KOPT-K1 (cell line): ENCODE measurements around the gene NFS1.
"Not testable (repeated sequence)": the region's sequence is repeated elsewhere in the genome, so short reads cannot be mapped to it uniquely, and the experiment has no call there.

ENCODE experiments used
- H3K27ac ChIP-seq: fragments of 200-600 bp; sonication (generic); 2 replicates; pipeline ENCODE4 v1.5.1; 2016; ENCODE audit warnings: antibody characterized with exemption, mild to moderate bottlenecking, low read depth, low read length; ENCODE audit not compliant: poor library complexity, severe bottlenecking
- H3K36me3 ChIP-seq: fragments of 200-600 bp; sonication (generic); 2 replicates; pipeline ENCODE4 v1.5.1; 2017; ENCODE audit warnings: antibody characterized with exemption, mild to moderate bottlenecking, low read length, moderate library complexity; ENCODE audit not compliant: insufficient read depth
- H3K9me3 ChIP-seq: fragments of 200-600 bp; sonication (generic); 2 replicates; pipeline ENCODE4 v1.5.1; 2017; ENCODE audit warnings: antibody characterized with exemption, low read length, mild to moderate bottlenecking; ENCODE audit not compliant: insufficient read depth, poor library complexity, severe bottlenecking

Gene NFS1

DNA sequence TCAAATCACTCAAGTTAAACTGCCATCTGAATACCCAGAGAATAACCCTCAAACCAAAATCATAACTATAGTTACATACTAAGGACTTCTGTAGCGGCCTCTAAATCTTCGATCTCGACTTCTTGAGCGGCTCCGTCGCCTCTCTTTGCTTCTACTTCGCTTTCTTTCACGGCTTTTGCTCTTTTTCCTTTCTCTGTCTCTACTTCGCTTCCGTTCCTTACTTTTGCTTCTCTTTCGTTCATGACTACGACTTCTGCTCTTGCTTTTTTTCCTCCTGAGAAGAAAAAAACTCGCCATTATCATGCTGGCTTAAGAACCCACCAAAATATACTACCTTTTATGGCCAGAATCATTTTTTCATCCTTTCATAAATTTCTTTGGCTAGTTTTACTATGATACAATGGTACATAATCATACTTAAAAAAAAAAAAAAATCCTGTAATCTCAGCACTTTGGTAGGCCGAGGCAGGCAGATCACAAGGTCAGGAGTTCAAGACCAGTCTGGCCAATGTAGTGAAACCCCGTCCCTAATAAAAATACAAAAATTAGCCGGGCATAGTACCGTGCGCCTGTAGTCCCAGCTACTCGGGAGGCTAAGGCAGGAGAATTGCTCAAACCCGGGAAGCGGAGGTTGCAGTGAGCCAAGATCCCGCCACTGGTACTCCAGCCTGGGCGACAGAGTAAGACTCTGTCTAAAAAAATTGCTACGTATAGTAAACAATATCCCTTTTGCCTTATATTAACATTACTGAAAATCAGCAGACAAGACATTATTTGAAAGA lies 32.9 kb upstream of the NFS1 start:
- Histone ChIP-seq H3K9me3 (no peaks in the 10 kb centered on the region), H3K27ac (no peak overlapping the region), H3K36me3 (peaks cover 100% of the 10 kb centered on the region)

- Histone ChIP-seq H3K36me3 (peaks cover 100% of the 10 kb centered on the region), H3K27ac (no peak overlapping the region), H3K9me3 (no peaks in the 10 kb centered on the region)
Observed at GRCh38 chr20:35731469-35731788, 32.3 kb upstream of the NFS1 start.

DNA sequence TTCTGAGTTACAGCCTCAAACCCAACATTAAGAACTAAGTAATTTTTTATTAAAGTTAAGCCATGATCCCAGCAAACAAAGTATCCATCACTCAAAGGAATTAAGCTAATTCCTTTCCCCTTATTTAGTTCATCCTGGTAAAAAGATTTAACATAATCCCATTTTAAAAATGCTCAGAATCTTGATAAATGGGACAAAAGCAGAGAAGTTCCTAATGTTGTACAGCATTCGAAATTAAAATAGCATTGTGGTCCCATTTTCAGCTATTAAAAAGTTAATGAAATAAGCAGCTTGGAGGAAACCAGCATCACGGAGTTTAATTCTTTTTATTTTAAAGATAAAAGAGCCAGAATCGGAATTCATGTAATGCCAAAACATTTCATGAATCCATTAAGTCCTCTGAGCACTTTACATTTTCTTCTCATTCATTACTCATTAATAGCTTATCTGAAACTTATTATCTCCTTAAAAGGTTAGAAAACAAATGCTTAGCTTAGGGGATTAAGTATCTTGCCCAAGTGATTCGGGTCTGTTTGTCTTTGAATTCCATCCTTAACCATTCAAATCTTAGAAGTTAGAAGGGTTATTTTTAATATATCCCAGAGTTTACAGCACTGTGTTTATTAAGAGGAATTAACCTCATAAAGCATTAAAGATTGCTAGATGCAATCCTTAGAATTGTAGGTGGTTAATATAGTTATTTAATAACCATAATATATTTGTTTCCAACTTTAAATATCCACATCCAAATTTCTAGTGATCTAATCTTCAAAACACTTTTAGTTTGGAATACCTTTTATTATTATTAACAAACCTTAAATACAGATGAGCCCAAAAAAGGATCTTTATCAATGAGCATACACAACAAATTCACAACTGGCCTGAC lies 31.7 kb upstream of the NFS1 start:
- Histone ChIP-seq H3K36me3 (peaks cover 100% of the 10 kb centered on the region), H3K27ac (no peak overlapping the region)

DNA sequence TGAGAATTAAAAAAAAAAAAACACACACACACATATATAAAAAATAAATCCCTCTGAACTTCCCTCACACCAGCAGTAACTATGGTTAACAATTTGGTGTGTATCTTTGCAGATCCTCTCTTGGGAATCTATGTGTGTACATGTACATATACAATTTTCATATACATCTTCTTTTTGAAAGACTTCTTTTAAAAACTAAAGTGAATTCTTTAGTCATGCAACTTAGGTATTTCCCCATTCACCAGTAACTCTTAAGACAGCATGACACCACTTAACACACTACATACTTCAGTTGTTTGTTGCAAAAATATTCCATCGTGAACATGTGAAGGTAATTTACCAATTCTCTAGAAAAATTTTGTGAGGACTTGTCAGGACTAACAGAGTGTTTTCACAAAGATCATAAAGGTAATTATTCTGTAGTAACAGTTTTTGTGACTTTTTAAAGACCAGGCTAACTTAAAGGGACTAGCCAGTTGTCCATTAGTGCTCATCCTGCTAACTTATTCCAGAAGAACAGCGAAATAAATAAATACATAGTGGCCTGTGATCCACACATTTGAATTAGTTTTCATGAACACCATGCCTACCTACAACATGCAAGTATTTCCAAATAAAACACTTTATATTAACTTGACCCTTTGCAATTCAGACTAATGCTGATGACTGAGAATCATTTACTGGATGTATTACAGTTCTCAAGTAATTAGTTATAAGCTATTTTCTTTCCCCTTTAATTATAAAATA lies 30.9 kb upstream of the NFS1 start:
- Histone ChIP-seq H3K9me3 (no peaks in the 10 kb centered on the region), H3K36me3 (peaks cover 100% of the 10 kb centered on the region), H3K27ac (no peak overlapping the region)

More for the DNA sequence above, 31.7 kb upstream of the NFS1 start:
- no peaks in the 10 kb centered on the region for H3K9me3 ChIP-seq

GRCh38 chr20:35729283-35729807 lies 30.2 kb upstream of the NFS1 start:
- H3K27ac ChIP-seq = no peak overlapping the region
- peaks cover 100% of the 10 kb centered on the region for H3K36me3 ChIP-seq
- H3K9me3 ChIP-seq = no peaks in the 10 kb centered on the region

- H3K9me3 ChIP-seq = no peaks in the 10 kb centered on the region
- no peak overlapping the region for H3K27ac ChIP-seq
- H3K36me3 ChIP-seq = peaks cover 99% of the 10 kb centered on the region
Observed at GRCh38 chr20:35726842-35727711, 27.9 kb upstream of the NFS1 start.

DNA sequence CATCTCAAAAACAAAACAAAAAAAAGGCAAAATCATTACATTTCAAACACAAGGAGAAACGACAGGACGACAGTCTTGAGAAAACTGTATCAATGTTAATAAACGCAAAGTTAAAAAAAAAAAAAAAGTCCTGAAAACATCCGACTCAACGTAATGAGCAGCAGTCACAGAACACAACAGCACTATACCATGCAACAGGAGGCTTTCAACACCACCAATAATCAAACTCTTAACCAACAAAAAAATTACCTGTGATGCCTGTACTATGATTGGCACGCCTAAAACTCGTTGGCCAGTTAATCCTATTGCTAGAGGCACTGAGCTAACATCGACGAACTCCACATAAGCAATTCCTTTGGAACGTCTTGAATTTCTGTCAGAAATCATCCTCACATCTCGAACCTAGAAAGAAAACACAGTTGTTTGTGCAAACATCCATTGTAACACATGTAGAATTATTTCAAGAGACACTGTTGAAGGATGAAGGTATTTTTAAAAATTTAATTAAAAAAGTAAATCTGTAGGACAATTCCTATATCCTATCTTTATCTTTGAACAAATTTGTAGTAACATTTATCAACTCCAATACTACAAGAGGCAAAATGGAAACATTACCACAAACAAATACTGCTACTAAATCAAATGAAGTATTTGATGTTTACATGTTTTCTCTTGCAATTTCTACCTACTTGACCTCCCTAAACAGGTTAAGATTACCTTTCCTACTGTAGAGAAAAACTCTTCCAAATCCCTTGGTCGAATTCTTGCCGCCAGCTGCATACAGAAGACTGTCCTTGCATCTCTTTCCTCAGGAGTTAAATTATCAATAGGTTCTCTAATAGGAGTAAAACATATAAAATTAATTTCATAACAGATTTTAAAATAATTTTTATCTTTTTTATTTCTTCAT lies 25.4 kb upstream of the NFS1 start:
- H3K9me3 ChIP-seq = no peaks in the 10 kb centered on the region
- H3K27ac ChIP-seq = no peak overlapping the region
- peaks cover 99% of the 10 kb centered on the region for H3K36me3 ChIP-seq

- peaks cover 99% of the 10 kb centered on the region for H3K36me3 ChIP-seq
- not testable (repeated sequence) for H3K27ac ChIP-seq, H3K9me3 ChIP-seq
Observed at GRCh38 chr20:35723652-35724320, 24.6 kb upstream of the NFS1 start.

GRCh38 chr20:35723275-35723639 lies 24.1 kb upstream of the NFS1 start:
- peaks cover 99% of the 10 kb centered on the region for H3K36me3 ChIP-seq
- not testable (repeated sequence) for H3K9me3 ChIP-seq, H3K27ac ChIP-seq

GRCh38 chr20:35721621-35722020 lies 22.5 kb upstream of the NFS1 start:
- H3K27ac ChIP-seq = no peak overlapping the region
- no peaks in the 10 kb centered on the region for H3K9me3 ChIP-seq
- peaks cover 99% of the 10 kb centered on the region for H3K36me3 ChIP-seq

- no peak overlapping the region for H3K27ac ChIP-seq
- peaks cover 99% of the 10 kb centered on the region for H3K36me3 ChIP-seq
- H3K9me3 ChIP-seq = no peaks in the 10 kb centered on the region
Observed at GRCh38 chr20:35721219-35721618, 22.1 kb upstream of the NFS1 start.

DNA sequence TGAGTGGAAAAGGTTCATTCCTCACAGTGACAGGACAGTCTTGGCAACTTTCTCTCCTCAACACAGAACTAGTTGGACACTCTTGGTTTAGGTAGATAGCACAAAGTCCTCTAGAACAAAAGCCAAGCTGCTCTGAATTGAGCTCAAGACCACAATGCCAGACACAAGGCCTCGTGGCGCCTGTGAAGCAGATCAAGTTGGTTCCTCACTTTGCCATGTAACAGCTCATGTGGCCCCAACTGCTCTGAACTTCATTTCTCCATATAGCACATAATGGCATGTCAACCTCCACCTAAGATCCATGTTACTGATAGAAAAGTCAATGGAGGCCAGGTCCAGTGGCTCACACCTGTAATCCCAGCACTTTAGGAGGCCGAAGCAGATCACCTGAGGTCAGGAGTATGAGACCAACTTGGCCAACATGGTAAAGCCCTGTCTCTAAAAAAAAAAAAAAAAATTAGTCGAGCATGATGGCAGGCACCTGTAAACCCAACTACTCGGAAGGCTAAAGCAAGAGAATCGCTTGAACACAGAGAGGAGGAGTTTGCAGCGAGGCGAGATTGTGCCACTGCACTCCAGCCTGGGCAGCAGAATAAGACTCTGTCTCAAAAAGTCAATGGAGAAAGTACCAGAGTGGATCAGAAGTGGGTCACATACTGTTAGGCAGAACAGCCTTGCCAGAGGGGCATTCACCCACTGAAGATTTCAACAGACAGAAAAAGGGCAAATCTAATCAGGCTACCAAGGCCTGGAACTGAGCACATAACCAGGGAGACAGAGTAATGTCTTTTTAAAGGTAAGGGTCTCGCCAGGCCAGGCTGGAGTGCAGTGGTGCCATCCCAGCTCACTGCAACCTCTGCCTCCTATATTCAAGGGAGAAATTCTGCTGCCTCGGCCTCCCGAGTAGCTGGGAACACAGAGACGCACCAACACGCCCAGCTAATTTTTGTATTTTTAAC lies 21.3 kb upstream of the NFS1 start:
- Histone ChIP-seq H3K36me3 (peaks cover 99% of the 10 kb centered on the region), H3K9me3 (no peaks in the 10 kb centered on the region), H3K27ac (no peak overlapping the region)
